PC-3 (cell line): ENCODE data around the gene GLS. TPM values are rescaled to one million over a fixed set of nuclear protein-coding genes. Genes with fewer than 3 reads are reported as not detected.

ENCODE experiments used
- ATAC-seq: fragments of 200-7000 bp; cut with Tn5 transposase; 2 replicates; pipeline ENCODE4 v1.9.1; 2020; ENCODE audit warnings: mild to moderate bottlenecking, moderate library complexity
- BruUV-seq: library from RNA; stranded (reverse); fragments of 400-500 nt; replicated peaks from 2 replicates; lab custom pipeline; 2021; lab: Mats Ljungman, UMichigan
- CTCF ChIA-PET: fragments of 300-600 bp; sonication (Branson Sonifier 250); formaldehyde crosslinking; loops from one replicate; lab custom pipeline; 2022; ENCODE audit warnings: antibody characterized with exemption; lab: Charles Lee
- POLR2A ChIA-PET: fragments of 300-600 bp; sonication (Branson Sonifier 250); formaldehyde crosslinking; loops from one replicate; lab custom pipeline; 2022; ENCODE audit warnings: antibody characterized with exemption; ENCODE audit not compliant: unreplicated experiment; lab: Charles Lee
- DNase-seq: peaks from one replicate; pipeline ENCODE4 v3.0.0-alpha.2; 2015
- H2AFZ ChIP-seq: fragments of 300-600 bp; sonication (generic); 2 replicates; pipeline ENCODE4 v1.6.0; 2016; ENCODE audit warnings: antibody characterized with exemption, low read length
- H3F3A ChIP-seq: fragments of 300-600 bp; sonication (generic); one replicate; pipeline ENCODE4 v1.6.0; 2017; ENCODE audit warnings: antibody characterized with exemption, low read length, control low read depth, mild to moderate bottlenecking; ENCODE audit not compliant: unreplicated experiment
- H3K27ac ChIP-seq: fragments of 300-600 bp; sonication (generic); 2 replicates; pipeline ENCODE4 v1.5.1; 2016; ENCODE audit warnings: mild to moderate bottlenecking, low read length
- H3K27me3 ChIP-seq: fragments of 300-600 bp; sonication (generic); 2 replicates; pipeline ENCODE4 v1.6.1; 2016; ENCODE audit warnings: low read length, mixed read lengths
- H3K36me3 ChIP-seq: fragments of 300-600 bp; sonication (generic); 2 replicates; pipeline ENCODE4 v1.6.1; 2016; ENCODE audit warnings: low read depth, mixed run types, low read length, mixed read lengths
- H3K4me1 ChIP-seq: fragments of 300-600 bp; sonication (generic); 2 replicates; pipeline ENCODE4 v1.5.1; 2016; ENCODE audit warnings: low read length; ENCODE audit not compliant: insufficient read depth
- H3K4me2 ChIP-seq: fragments of 300-600 bp; sonication (generic); 2 replicates; pipeline ENCODE4 v1.6.0; 2016; ENCODE audit warnings: low read length
- H3K4me3 ChIP-seq: fragments of 300-600 bp; sonication (generic); 2 replicates; pipeline ENCODE4 v1.5.1; 2016; ENCODE audit warnings: mild to moderate bottlenecking, low read length, mixed read lengths
- H3K79me2 ChIP-seq: fragments of 300-600 bp; sonication (generic); 2 replicates; pipeline ENCODE4 v1.6.1; 2017; ENCODE audit warnings: low read length, mixed read lengths
- H3K9ac ChIP-seq: fragments of 300-600 bp; sonication (generic); 2 replicates; pipeline ENCODE4 v1.6.0; 2016; ENCODE audit warnings: mild to moderate bottlenecking, low read length
- H3K9me2 ChIP-seq: fragments of 300-600 bp; sonication (generic); replicated peaks from 2 replicates; pipeline ENCODE4 v1.6.1; 2016; ENCODE audit warnings: mixed run types, low read length, mixed read lengths
- H3K9me3 ChIP-seq: fragments of 300-600 bp; sonication (generic); 2 replicates; pipeline ENCODE4 v1.6.1; 2016; ENCODE audit warnings: low read length, mixed read lengths
- H4K20me1 ChIP-seq: fragments of 300-600 bp; sonication (generic); 2 replicates; pipeline ENCODE4 v1.6.1; 2016; ENCODE audit warnings: low read length, mixed read lengths
- EZH2 ChIP-seq: fragments of 300-600 bp; sonication (generic); IDR thresholded peaks from one replicate; pipeline ENCODE4 v1.6.1; 2017; ENCODE audit warnings: antibody characterized with exemption, mild to moderate bottlenecking, low read length; ENCODE audit not compliant: unreplicated experiment
- EZH2phosphoT487 ChIP-seq: fragments of 300-600 bp; sonication (generic); IDR thresholded peaks from 2 replicates; pipeline ENCODE4 v1.6.1; 2018; ENCODE audit warnings: mild to moderate bottlenecking, antibody characterized with exemption, low read length, borderline replicate concordance
- intact Hi-C: fragments of 100-400 bp; cut with micrococcal nuclease; formaldehyde crosslinking; loops from 2 replicates; pipeline ENCODE4 v1.9.0; 2023
- total RNA-seq: library from RNA; depleted of rRNA; stranded (reverse); fragments of >200 nt; gene quantifications from 2 replicates; pipeline ENCODE4 v1.2.3, GENCODE V29; 2014
- TF ChIP-seq, protein P1 (sequence below): fragments of 300-600 bp; sonication (generic); conservative IDR thresholded peaks from 2 replicates; pipeline ENCODE4 v1.5.1; 2017; ENCODE audit warnings: antibody characterized with exemption, low read depth, mild to moderate bottlenecking, low read length

The GLS gene
- total RNA-seq, 1 experiment from 2014 or later, result 67.4 TPM

DNA sequence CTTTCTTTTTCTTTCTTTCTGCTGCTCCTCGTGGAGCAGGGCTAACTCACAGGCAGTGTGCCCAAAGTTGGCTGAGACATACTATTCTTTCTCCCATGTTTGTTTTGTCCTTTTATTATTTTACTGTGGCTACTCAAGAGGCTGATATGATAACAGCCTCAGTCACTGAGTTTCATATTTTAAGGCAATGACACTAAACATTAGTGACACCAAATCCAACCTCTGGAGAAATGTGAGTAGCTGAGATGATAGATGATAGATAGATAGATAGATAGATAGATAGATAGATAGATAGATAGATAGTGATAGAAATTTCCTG, 45.8 kb upstream of the GLS start:
- H3K4me2 ChIP-seq, result peak overlapping the region; percentile 64
- peaks cover 16% of the 10 kb centered on the region for H3F3A ChIP-seq
- no peak overlapping the region for H3K9ac ChIP-seq
- ATAC-seq, result peak; percentile 16
- no TSS peak for BruUV-seq
- H4K20me1 ChIP-seq, result no peaks in the 10 kb centered on the region
- ChIA-PET POLR2A (no interaction called here), CTCF (interaction anchor here (0.6 kb wide), 1 partner anchor 110 kb away, joined by 3 read pairs; no protein-coding TSS in a partner anchor)
- no peak overlapping the region for H3K4me3 ChIP-seq
- H2AFZ ChIP-seq, result no peak overlapping the region
- no peak overlapping the region for H3K27ac ChIP-seq
- no peak for DNase-seq
- no peak for TF ChIP-seq EZH2
- TF ChIP-seq, protein P1, sequence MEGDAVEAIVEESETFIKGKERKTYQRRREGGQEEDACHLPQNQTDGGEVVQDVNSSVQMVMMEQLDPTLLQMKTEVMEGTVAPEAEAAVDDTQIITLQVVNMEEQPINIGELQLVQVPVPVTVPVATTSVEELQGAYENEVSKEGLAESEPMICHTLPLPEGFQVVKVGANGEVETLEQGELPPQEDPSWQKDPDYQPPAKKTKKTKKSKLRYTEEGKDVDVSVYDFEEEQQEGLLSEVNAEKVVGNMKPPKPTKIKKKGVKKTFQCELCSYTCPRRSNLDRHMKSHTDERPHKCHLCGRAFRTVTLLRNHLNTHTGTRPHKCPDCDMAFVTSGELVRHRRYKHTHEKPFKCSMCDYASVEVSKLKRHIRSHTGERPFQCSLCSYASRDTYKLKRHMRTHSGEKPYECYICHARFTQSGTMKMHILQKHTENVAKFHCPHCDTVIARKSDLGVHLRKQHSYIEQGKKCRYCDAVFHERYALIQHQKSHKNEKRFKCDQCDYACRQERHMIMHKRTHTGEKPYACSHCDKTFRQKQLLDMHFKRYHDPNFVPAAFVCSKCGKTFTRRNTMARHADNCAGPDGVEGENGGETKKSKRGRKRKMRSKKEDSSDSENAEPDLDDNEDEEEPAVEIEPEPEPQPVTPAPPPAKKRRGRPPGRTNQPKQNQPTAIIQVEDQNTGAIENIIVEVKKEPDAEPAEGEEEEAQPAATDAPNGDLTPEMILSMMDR, result no peak
- no peak for TF ChIP-seq EZH2phosphoT487
- no peaks in the 10 kb centered on the region for H3K79me2 ChIP-seq
- no peaks in the 10 kb centered on the region for H3K9me2 ChIP-seq
- intact Hi-C loops, result loop anchor here (5.0 kb wide), 1 partner anchor 107 kb away; no protein-coding TSS in a partner anchor
- peaks cover 54% of the 10 kb centered on the region for H3K4me1 ChIP-seq
- H3K27me3 ChIP-seq, result no peaks in the 10 kb centered on the region
- H3K36me3 ChIP-seq, result no peaks in the 10 kb centered on the region
- no peaks in the 10 kb centered on the region for H3K9me3 ChIP-seq

DNA sequence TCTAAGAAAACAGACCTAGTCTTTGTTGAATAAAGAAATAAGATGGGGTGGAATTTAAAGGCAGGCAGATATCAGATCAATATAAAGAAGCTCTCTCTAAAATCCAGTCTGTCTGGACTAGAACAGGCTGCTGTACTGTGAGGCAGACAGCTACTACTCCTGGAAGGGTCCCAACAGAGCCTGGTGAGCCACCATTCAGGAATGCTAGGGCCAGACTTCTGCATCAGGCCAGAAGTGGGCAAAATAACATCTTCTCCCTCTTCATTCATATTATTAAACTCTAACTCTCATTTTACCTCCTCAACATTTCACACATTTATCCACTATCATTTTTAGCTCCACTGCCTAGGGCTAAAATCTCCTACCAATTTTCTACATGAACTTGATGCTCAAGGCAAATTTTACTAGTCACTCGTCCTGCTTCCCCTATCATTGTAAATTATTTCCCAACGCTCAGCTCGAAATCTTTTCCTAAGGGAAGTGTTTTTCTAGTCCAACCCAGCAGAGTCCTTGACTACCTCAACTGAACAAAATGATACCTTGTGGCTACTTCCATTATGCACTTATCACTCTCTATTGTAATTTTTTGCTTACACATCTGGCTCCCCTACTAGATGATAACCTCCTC, 45.2 kb upstream of the GLS start:
- Histone ChIP-seq H3K9ac (no peak overlapping the region), H3K36me3 (no peaks in the 10 kb centered on the region), H3K27ac (peak overlapping the region; percentile 2; the same call in 1 of the 2 replicates), H2AFZ (no peak overlapping the region), H3K4me1 (peaks cover 59% of the 10 kb centered on the region), H3K27me3 (no peaks in the 10 kb centered on the region), H3F3A (peaks cover 16% of the 10 kb centered on the region), H3K9me2 (no peaks in the 10 kb centered on the region), H3K4me2 (peak overlapping the region; percentile 64), H3K79me2 (no peaks in the 10 kb centered on the region), H4K20me1 (no peaks in the 10 kb centered on the region), H3K4me3 (no peak overlapping the region), H3K9me3 (no peaks in the 10 kb centered on the region)
- ChIA-PET CTCF (interaction anchor here (0.6 kb wide), 1 partner anchor 110 kb away, joined by 3 read pairs; no protein-coding TSS in a partner anchor), POLR2A (no interaction called here)
- no peak for TF ChIP-seq EZH2
- TF ChIP-seq EZH2phosphoT487, result no peak
- TF ChIP-seq, protein P1, result no peak
- intact Hi-C loops, result loop anchor here (5.0 kb wide), 1 partner anchor 107 kb away; no protein-coding TSS in a partner anchor
- ATAC-seq, result peak; percentile 75
- BruUV-seq, result no TSS peak
- DNase-seq, result peak; percentile 91

DNA sequence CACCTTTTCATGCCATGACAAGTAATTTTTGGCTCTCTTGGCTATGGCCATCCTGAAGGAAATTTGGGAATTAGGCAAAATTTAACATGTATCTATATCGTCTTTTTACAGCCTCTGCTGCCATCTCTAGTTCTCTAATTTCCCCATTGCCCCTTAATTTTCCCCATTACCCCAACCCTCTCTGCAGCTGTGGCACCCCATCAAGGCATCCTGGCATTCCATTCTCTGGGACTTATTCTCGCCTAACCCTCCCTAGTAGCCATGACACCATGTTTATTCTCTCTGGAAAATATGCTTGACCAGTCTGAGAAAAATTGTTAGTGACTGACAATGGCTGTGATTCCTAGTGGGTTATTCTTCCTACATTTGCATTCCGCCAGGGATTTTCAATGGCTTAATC, 43.9 kb upstream of the GLS start:
- POLR2A ChIA-PET, result no interaction called here
- peaks cover 16% of the 10 kb centered on the region for H3F3A ChIP-seq
- DNase-seq (no peak), ATAC-seq (no peak)
- H3K27me3 ChIP-seq, result no peaks in the 10 kb centered on the region
- no peaks in the 10 kb centered on the region for H3K79me2 ChIP-seq
- H4K20me1 ChIP-seq, result no peaks in the 10 kb centered on the region
- no peaks in the 10 kb centered on the region for H3K9me2 ChIP-seq
- no peaks in the 10 kb centered on the region for H3K9me3 ChIP-seq
- no peaks in the 10 kb centered on the region for H3K36me3 ChIP-seq
- CTCF ChIA-PET, result no interaction called here
- TF ChIP-seq, protein P1, result no peak
- TF ChIP-seq EZH2phosphoT487, result no peak
- TF ChIP-seq EZH2, result no peak
- H3K4me1 ChIP-seq, result peaks cover 73% of the 10 kb centered on the region
- H3K27ac ChIP-seq, result peak overlapping the region; percentile 89
- peak overlapping the region; percentile 30; the same call in 1 of the 2 replicates for H3K9ac ChIP-seq
- H3K4me2 ChIP-seq, result peak overlapping the region; percentile 68
- H2AFZ ChIP-seq, result no peak overlapping the region
- no peak overlapping the region for H3K4me3 ChIP-seq
- intact Hi-C loops, result loop anchor here (1.0 to 5.0 kb wide), 2 partner anchors 44 to 106 kb away; partner anchors contain the start of gene GLS
- no TSS peak for BruUV-seq
